HG02973 (cell line): ENCODE data around the gene SLC35D3.
"Not testable (repeated sequence)": the region's sequence is repeated elsewhere in the genome, so short reads cannot be mapped to it uniquely, and the experiment has no call there.

Experiments
- ATAC-seq: cut with Tn5 transposase; IDR thresholded peaks from one replicate; pipeline ENCODE4 v1.9.1; 2021; ENCODE audit warnings: moderate library complexity; ENCODE audit not compliant: unreplicated experiment

Gene SLC35D3

DNA sequence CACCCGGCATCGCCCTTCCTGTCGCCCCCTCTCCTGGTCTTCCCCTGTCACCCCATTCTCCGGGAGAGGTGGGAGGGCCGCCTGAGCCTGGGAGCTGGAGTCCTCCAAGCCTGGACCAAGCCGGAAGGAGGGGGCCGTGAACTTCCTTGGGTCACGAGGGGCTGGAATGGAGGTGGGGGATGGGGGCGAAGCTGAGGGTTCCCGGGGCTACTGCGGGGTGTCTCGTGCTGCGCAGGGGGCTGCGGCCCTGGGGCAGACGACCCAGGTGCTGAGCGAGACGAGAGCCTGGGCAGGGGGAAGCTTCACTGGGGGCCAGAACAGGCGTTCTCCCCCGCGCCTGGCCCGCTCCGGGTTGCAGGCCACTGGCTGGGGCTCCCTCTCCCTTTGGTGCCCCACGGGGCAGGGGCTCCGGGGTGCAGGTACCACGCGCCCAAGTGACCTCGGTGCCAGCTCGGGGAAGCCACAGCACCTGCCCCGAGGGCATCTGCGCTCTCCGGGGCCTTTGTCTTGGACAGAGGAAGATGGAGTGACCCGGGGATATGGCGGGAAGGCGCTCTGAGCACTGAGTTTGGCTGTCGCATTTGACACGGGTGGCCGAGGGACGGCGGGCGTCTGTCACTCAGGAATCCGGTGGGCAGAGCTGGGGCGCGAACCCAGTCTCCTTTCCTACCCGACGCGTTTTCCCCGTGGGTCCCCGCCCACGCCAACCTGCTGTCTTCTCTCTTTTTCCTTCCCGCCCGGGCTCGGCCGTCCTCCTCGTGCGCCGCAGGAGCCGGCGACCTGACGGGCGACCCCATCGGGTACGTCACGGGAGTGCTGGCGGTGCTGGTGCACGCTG, 1.2 kb downstream of the SLC35D3 start:
- ATAC-seq: no peak

- ATAC-seq: no peak
These were observed 2.0 kb downstream of the SLC35D3 start for GRCh38 chr6:136923954-136924673.

- no peak for ATAC-seq
These were observed 4.3 kb downstream of the SLC35D3 start for GRCh38 chr6:136926383-136926782.

DNA sequence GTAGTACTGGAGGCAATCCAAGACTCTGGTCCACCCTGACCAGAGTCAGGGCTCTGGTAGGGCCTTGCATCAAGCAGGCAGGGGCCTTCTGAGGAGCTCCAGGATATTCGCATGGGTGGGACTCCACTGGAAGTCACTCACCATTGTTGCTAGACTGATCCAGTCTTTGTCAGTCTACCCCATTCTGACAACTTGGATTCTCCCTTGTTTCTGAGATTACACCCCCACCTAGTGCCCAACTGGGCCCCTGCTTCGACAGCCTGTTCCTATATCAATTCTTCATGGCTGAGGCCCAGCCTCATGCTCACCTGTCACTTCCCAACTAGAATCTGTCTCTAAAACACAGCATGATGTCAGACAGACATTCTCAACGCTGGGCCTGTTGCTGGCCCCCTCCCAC, 5.2 kb downstream of the SLC35D3 start:
- ATAC-seq: no peak

GRCh38 chr6:136930528-136930927, 8.4 kb downstream of the SLC35D3 start:
- no peak for ATAC-seq

GRCh38 chr6:136932599-136932998, 10.5 kb downstream of the SLC35D3 start:
- no peak for ATAC-seq

DNA sequence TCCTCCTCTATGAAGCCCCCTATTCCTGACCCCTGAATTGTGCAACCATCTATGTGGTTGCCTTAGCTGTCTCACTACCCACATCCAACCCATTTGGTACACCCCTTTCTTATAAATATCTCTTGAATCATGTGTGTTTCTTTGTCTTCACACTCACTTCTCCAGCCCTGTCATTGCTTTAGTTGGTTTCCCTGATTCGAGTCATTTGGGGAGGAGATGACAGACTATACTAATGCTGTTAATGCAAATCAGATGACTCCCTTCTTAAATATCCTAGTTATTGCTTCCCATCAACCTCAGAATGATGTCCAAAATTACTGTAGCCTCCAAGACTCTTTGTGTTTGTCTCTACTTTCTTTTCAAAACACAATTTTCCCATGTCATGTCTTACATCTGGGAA, 23.0 kb downstream of the SLC35D3 start:
- ATAC-seq: no peak

GRCh38 chr6:136945711-136946121, 23.6 kb downstream of the SLC35D3 start:
- no peak for ATAC-seq

DNA sequence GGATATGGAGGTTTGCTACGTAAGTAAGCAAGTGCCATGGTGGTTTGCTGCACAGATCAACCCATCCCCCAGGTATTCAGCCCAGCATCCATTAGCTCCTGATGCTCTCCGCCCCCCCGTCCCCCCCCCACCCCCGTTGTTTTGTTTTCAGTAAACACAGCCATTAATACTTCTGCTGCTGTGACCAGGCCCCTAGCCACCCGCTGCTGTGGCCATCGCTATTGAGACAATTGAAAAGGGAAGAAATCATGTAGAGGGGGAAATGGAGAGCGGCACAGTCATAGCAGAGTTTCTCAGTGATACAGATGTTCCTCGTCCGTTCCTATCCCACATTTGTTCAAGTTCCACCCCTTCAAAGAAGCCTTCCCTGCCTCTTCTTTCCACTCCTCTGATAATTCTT, 24.9 kb downstream of the SLC35D3 start:
- no peak for ATAC-seq

DNA sequence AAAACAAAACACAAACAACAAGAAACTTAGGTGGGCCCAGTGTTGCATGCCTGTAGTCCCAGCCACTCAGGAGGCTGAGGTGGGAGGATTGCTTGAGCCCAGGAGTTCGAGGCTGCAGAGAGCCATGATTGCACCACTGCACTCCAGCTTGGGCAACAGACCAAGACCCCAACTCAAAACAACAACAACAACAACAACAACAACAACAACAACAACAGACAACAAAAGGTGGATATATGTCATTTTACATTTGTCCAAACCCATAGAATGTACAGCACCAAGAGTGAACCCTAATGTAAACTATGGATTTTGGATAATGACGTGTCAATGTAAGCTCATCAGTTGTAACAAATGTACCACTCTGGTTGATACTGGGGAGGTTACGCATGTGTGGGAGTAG, 27.9 kb downstream of the SLC35D3 start:
- ATAC-seq: not testable (repeated sequence)

DNA sequence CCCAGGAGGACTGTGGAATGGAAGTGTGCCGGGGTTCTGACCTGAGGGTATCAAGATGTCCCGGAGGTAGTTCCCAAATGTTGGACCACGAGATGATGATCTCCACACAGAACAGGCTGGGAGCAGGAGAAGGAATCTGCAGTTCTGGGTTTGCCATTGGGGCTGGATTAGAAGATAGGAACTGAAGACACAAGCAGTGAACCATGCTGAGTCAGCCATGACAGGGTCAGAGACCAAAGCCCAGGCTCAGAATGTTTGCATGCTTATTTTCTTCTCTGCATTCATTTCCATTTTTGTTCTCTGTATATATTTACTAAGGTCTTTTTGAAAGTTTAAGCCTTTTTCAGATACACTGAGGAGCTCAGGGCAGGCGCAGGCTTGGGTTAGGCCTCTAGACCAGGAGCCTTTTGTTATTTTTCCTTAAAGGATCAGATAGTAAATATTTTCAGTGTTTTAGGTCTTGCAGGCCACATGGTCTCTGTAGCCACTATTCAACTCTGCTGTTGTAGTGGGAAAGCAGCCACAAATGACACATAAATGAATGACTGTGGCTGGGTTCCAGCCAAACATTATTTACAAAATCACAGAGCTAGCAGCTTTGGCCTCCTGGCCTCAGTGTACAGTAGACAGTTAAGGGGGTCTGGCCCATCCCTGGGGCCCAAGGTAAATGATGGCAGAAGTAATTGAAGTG, 28.5 kb downstream of the SLC35D3 start:
- ATAC-seq: no peak

DNA sequence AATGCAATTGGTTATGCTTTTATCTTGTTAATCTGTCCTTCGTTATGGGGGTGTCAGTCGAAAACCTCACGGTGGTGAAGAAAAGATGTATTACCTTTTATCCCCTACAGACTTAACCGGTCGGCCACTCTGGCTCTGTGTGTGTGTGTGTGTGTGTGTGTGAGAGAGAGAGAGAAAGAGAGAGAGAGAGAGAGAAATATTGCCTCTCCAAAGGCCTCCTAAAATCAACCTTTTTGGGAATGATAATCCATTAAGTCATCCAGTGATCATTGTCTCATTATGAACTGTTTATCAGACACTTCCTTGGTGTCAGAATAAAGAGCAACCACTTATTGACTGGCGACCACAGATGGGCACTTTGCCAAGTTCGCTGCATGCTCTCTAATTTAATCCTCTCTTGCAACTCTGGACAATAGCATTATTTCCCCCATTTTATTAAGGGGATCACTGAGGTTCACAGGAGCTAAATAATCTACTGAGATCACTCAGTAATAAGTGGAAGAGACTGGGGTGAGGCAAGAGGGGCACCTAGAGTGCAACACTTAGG, 30.7 kb downstream of the SLC35D3 start:
- ATAC-seq: no peak

DNA sequence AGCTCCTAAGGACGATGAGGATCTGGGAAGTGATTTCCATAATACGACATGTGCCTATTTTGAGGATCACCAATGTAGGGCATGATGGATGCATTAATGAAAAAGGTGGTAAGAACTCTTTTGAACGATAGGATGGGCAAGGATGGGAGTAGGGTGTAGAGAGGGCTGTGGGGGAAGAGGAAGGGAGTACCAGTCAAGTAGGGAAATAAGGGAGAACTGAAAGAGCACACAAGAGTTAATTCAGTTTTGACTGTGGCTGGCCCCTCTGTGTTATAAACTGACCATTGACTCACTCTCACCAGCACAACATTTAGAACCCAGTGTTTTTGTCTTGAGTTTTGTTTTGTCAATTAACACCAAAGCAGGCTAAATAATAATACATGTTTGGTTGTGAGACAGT, 33.0 kb downstream of the SLC35D3 start:
- no peak for ATAC-seq

DNA sequence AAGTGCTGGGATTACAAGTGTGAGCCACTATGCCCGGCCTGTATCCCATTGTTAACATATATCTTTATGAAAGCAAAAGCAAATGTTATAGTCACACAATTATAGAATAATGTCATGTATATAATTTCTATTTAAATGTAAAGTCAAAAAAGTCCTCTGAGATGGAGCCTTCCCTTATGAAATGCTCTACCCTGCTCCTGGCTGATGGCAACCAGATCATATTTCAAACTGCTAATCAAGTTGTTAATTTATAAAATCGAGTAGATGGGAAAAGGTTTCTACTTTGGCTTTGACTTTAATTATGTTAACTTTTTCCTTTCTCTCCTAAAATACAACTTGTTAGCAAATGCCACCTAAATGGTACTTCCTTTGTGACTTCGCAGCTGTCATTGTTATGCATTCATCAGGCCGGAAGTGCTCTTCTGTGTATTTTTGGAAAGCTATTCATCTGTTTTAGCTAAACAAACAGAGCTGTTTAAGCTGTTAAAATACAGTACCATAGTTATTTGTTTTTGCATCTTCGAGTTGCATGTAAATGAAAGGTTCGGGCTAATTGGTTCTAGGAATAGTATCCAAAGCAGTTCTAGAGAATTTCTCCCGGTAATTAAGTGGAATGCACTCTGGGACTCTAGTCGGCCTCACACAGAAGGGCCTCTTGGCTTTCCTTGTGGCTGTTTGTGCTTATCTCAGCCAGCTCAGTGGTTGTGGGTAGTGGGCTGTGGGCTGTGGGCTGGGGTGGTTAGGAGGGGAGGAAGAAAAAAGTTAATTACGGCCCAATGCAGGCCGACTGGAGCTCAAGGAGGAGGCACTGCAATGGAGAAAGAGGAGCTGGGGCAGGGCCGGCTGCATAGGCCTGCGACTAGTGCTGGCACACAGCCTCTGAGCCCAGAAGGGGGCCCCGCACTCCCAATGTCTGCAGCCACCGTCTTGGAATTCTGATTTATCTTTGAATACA, 34.8 kb downstream of the SLC35D3 start:
- no peak for ATAC-seq

DNA sequence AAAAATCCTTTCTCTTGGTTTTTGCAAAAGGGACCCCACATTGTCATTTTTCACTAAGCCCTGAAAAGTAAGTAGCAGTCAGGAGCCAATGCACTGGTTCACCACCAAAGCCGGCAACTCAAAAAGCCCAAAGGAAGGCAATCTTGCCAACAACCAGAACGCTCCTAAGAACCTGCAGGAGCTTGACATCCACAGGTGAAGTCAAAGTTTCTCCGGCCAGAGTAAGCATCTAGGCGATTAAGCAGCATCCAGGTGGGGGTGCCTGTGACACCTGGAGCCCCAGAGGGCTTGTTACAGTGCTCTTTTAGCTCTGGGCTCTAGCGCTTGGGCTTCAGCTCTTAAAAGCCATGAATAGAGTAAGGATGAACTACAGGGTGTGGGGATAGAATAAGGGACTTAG, 36.1 kb downstream of the SLC35D3 start:
- ATAC-seq: no peak

DNA sequence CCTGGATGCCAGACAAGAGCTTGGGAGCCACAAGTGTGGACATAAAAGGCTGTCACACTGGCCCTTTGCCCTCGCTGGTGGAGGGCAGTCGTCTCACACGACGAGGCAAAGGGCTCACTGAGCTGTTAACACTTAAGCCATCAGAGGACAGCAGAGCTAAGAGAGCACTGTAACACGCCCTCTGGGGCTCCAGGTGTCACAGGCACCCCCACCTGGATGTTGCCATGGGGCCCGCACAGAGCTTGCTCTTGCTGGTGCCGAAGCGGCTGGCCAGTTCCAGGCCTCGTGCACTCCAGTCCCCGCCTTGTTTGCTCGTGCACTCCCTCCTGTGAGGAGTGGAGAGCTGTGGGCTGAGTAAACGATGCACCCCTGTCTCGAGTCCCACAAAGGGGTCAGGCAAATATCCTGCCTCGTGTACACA, 37.4 kb downstream of the SLC35D3 start:
- no peak for ATAC-seq

DNA sequence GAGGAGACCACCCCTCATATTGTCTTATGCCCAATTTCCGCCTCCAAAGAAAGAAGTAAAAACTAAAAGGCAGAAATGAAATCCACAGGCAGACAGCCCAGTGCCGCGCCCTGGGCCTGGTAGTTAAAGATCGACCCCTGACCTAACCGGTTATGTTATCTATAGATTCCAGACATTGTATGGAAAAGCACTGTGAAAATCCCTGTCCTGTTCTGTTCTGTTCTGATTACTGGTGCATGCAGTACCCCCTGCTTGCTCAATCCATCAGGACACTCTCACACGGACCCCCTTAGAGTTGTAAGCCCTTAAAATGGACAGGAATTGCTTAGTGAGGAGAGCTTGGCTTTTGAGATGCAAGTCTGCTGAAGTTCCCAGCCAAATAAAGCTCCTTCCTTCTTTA, 37.8 kb downstream of the SLC35D3 start:
- not testable (repeated sequence) for ATAC-seq

GRCh38 chr6:136960781-136961180, 38.7 kb downstream of the SLC35D3 start:
- no peak for ATAC-seq

- ATAC-seq: no peak
These were observed 39.7 kb downstream of the SLC35D3 start for GRCh38 chr6:136961848-136962247.

DNA sequence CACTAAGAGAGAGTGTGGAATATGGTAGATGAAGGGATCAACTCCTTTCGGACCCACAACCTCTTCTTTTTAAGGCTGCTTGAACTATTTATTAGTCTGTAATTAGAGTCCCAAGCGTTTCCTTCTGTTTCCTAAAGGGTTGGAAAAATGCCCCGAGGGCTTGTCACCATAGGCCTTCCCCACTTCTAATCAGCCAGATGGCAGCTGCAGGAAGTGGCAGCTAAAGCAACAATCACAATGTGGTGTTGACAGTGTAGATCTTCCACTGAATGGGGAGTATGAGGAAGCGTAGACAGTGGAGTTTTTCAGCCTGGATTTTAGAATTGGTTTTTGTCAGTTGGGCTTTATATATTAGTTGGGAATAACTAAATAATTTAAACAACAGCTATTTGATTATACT, 40.6 kb downstream of the SLC35D3 start:
- ATAC-seq: no peak
